NCI-H2171 (cell line): ENCODE data around the gene AAK1.
A peak's percentile ranks its signal among the peaks of the same experiment; 100 is the strongest.

Experiments
- DNase-seq: peaks from one replicate; lab custom pipeline; 2025; lab: John Stamatoyannopoulos, UW

AAK1 gene

DNA sequence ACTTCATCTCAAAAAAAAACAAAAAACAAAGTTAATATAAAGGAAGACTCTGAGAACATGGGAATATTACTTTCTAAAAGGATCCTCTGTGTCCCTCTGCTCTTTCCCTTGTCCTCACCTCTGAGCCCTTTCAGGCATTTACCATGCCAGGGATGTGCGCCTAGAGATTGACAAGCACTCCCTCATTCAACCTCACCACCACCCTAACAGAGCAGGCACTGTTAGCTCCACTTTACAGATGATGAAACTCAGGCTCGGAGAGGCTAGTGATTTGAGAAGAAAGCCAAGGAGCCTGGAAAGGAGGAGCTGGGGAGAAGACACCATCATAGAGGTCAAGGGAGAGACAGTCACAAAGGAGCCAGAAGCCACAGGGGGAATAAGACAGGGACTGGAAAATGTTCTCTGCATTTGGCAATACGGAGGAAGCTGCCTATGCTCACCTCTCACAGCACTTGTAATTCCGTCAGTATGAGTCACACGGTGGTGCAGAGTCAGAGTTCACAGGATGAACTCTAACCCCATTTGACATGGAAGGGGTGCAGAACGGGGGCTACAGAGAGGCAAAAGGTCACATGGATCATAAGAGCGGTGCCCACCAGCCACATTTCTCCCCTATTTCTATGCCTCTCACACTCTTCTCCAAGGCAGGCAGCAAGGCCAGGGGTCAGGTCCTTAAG lies 104.5 kb downstream of the AAK1 start:
- no peak for DNase-seq

DNA sequence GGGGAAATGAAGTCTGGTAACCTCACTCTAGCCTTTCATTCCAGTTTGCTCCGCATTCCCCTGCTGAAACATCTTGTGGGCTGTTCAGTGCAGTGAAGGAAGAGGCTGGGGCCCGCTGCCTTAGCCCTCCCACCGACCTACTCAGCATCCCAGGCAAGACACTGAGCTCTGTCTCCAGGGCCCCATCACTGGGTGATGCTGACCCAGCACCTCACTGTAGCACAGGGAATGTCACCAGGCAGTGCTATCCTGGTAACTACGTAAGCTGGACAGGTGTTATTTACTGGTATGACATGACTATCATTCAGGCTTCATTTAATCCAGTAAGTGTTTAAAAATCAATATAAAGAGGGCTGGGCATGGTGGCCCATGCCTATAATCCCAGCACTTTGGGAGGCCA lies 105.3 kb downstream of the AAK1 start:
- DNase-seq: no peak

DNA sequence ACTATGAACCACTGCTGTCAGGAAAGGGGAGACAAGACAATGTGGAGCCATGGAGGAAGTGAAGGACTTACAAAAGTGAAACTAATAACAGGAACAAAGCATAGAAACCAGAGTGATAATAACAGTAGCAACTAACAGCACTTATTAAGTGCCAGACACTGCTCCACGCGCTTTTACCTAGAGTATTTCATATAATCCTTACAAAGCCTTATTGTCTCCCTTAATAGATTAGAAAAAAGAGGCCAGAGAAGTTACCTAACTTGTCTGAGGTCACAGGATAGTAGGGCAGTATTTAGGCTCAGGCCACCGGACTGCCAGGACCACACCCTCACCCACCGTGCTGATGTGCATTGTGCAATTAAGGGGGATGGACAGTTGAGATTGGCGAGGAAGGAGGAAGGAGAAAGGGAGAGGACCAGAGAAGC lies 107.7 kb downstream of the AAK1 start:
- DNase-seq: no peak

DNA sequence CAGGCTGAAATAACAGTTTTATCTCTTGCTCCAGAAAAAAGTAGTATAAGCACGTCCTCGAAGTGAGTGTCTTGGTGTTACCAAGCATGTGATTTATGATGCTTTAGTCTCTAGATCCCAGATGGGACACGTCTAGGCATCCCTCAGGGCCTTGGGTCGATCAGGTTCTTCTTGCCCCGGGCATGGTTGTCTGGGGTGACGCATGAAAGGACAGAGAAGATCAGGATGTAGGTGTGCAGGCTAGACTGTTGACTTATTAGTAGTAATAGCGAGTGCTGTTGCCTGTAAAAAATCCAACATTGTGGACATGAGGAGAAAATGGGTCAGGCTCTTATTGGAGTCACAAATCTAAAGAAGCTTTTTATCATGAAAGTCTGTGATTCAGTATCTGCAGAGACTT lies 112.4 kb downstream of the AAK1 start:
- DNase-seq: no peak

DNA sequence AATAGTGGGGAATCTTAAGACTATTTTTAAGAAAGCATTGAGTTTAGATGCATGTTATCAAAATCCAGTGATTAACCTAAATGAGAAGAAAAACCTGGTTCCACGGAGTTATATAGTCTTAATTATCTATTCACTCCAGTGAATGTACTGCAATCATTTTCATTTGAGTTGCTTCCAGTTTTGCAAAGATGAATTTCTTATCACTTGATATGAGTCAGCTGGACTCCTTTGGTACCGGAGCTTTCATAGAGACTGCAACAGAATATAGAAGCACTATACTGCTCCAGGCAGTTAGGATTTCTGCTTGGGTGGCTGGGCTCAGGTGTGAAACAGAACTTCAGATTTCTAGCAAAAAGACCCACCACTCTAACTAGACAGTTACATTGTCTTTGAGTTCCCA lies 114.1 kb downstream of the AAK1 start:
- no peak for DNase-seq

DNA sequence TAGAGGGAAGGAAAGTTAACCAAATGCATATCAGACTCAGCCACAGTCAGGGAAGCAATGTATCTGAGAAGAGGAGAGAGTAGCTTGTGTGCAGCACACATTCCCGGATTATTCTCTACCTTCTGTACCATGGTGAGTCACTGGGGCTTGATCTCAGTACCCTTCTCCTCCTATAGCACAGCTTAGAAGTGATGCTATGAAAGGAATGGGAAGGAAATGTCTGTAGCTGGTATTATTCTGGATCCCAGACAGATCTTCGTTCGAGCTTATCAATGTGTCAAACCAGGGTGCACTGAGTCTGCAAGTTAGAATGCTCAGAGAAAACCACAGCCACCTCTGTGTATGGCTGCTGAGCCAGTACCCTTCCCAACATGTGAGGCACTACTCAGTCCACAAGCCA lies 118.3 kb downstream of the AAK1 start:
- no peak for DNase-seq

DNA sequence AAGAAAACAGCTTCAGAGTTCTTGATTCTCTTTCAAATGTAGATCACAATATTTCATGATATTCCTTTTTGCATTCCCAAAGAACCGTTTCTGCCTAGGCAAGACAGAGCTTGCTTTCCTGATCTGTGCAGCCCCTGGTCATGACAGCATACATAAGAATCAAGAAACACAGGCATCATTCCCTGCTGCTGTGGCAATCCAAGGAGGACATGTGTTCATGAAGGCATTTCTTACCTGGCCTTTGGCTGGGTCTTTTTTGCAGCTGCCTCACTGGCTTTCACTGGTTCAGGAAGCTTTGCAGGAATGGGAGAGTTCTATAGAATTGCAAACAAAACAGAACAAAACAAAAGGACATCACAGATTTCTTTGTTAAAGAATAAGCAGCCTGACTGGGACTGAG lies 118.7 kb downstream of the AAK1 start:
- DNase-seq: no peak

DNA sequence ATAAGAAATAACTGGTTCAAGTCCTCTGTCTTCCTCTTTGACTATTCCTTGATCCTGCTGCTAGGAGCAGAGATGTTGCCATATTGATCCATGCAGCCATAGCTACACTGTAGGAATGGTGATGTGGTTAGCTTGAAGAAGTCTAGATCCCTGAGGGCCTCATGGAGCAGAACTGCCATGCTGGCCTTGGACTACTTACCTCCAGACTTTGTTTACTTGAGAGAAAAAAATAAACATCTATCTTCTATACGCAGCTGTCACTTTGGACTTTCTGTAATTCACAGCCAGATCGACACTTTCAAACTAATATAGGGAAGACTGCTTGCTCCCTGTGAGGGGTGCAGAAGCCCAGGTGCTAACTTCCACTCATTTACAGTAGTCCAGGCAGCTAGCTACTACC lies 121.8 kb downstream of the AAK1 start:
- DNase-seq: no peak

DNA sequence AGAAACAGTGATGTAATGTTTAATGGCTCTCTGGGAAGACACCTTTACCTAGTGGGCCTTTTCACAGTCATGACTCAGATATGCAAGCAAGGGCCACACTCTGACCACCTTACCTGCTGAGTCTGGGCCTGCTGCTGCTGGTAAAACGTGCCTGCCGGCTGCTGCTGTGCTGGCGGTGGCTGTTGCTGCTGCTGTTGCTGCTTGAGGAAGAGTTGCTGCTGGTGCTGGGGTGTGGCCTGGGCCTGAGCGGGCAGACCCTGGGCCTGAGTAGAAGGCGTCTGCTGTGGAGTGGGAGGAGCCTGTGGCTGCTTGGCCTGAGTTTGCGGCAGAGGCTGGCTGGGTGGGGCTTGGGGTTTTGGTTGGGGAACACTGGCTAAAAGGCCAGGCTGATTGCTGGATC lies 124.7 kb downstream of the AAK1 start:
- DNase-seq: no peak

DNA sequence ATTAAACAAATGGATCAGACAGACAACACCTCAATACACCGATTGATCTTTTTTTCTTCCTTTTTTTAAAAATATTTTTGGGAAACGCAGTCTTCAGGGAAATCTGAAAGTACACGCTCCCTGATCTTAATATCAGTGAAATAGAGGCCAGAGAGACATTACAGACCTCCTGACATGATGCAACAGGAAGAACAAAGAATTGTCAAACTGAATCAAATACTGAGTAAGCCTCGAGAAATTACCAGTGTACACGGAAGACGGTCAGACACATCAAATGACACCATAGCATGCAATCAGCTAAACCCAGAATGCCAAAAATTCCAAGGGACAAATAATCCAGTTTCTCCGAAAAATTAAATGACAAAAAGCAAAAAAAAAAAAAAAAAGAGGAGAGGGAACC lies 126.1 kb downstream of the AAK1 start:
- no peak for DNase-seq

DNA sequence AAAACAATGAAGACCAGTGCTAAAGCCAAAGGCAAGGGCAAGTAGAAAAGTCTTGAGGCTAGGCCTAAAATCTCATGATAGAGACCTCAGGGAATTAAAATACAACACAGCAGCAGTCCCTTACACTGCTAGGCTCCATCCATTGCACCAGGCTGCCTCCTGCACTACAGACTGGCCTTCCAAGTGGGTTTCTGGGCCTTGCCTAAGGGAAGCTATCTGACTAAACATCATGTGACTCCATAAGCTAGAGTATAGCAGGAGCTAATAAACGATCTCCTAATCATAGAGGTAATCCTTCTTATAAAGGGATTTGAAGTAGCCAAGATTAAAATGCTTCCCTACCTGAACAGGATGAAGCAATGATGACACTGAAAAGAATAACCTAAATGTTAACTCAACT lies 128.7 kb downstream of the AAK1 start:
- DNase-seq: no peak

DNA sequence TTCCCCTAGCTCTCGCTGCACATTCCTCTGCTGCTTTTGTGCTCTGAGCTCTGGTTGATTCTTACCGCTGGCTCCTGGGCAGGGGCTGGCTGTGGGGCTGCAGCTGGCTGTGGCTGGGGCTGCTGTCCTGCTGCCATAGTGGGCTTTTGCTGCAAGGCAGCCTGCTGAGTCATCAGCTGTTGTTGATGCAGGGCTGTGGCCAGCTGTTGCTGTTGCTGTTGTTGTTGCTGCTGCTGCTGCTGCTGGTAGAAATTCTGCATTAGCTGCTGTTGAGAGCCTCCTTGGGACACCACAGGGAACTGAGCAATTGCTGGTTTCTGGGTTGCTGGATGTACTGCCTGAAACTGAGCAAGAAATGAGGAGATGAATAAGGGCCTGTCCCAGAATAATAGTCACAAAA lies 129.1 kb downstream of the AAK1 start:
- peak; percentile 6 for DNase-seq

DNA sequence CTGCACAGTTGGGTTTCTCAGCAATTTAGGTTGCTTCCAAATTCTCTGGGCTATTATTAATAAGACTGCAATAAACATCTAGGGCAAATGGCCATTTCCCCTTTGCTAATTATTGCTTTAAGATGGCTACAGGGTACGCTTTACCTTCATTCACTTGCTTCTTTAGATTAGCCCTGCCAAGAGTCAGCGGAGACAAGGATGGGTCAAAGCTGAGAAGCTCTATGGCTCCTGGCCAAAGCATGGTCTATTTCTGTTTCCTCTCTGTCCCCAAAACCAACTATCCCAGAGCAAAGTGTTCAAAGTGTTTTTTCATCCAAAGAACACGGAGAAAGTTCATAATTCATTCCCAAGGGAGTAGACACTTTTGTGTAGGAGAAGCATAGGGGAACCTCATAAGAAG lies 131.1 kb downstream of the AAK1 start:
- no peak for DNase-seq

DNA sequence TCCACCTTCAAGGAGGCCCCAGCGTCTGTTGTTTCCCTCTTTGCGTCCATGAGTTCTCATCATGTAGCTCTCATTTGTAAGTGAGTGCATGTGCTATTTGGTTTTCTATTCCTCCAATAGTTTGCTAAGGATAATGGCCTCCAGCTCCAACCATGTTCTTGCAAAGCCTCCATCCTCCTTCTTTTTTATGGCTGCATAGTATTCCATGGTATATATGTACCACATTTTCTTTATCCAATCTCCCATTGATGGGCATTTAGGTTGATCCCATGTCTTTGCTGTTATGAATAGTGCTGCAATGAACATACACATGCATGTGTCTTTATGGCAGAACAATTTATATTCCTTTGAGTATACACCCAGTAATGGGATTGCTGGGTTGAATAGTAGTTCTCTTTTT lies 133.3 kb downstream of the AAK1 start:
- DNase-seq: no peak

DNA sequence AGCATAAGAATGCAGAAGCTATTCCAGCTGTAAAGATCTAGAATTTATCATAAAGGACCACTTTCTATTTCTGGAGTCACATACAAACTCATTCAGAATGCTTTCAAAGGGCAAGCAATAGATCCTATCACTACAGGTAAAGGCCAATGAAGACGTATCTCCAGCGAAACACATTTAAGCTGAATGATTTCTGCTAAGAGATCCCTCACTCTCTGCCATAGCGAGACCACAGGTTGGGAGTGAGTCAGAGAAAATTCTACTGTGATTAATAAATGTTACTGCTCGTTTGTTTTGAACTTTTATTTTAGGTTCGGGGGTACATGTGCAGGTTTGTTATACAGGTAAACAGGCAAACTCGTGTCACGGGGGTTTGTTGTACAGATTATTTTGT lies 133.8 kb downstream of the AAK1 start:
- DNase-seq: no peak

DNA sequence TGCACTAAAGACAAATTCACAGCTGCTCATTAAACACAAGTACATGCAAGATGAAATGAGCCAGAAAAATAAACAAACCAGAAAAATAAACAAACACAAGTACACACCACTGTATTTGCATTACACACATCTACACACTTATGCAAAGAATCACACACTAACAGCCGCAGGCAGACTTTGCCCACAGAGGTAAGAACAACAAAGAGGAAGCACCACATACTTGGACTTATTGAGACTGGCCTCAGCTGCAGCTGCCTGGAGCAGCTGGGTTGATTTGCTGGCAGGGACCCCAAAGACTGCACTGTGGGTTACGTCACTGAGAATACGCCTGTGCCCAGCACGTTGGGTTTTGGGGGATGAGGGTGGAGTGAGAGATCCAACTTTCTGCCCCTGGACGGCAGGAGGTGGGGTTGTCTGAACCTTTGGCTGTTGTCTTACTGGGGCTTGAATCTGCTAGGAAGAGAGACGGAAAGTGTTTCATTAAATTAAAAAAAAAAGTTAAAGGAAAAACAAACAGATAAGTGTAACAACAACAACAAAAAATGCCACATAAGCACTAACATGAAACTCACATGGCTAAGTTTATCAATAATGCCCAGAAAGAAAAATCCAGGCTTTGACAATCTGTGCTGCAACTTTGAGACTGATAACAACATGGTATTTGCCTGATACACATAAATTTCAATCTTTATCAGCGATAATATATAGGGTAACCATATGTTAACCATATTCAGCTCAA lies 134.4 kb downstream of the AAK1 start:
- DNase-seq: no peak

DNA sequence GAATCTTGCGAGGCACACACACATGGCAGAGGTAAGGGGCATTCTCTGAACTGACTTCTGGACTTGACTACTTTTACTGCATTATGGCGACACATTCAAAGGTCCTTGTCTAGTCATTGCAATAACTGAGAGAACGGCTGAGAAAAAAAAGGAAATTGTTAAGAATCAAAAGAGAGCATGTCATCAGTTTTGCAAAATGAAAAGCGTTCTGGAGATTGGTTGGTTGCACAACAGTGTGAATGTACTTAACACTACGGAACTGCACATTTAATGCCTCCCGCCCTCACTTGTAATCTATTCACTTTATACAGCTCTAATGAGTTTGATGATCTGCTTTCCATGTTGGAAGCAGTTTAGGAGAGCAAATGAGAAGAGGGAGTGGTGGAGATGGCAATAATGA lies 137.8 kb downstream of the AAK1 start:
- no peak for DNase-seq

DNA sequence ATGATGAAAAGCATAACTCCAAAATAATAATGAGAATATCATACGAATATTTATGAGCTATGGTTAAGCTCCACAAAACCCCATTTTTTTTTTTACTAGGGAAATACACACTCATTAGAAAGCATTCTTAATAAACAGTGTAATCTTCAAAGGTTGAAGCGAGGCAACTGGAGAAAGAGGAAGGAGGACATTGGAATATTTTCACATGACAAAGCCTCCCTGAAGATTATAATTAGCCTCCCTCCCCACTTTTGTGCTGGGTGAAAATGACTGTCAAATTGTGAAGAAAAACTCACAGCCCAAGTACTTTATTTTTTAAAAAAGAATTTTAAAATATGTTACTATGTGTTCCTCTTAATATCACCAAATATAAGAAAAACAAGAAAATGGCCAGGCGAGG lies 142.2 kb downstream of the AAK1 start:
- DNase-seq: no peak

DNA sequence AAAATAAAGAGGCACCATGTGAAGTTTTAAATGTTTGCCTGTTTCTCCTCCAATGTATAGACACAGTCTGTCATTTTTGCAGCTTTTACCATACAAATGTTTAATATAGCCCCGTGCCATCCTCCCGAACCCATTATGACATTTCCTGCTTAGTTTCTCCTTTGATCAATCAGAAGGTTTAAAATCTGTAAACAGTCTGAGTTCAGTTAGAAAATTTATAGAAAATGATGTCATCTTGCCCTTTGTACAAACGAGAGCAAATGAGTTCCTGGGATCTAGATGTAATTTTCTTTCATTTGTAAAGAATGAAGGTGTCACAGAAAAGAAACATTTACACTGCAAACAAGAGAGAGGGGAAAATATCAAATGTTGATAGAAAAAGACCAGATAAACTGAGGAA lies 143.6 kb downstream of the AAK1 start:
- DNase-seq: no peak

DNA sequence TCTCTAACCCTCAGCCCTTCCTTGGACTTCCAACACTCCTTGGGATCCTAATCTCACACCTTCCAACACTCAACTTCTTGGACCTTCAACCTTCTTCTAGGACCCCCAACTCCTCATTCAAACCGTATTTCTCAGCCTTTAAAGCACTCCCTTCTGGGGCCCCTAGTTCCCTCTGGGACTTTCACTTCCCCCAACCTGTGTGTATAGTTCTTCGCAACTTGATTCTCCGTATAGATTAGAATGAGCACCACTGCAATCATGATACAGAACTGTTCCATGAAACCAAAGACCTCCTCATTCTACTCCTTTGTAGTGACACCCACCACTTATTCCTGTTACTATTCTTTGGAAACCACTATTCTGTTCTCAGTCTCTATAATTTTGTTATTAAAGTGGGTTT lies 144.3 kb downstream of the AAK1 start:
- no peak for DNase-seq

DNA sequence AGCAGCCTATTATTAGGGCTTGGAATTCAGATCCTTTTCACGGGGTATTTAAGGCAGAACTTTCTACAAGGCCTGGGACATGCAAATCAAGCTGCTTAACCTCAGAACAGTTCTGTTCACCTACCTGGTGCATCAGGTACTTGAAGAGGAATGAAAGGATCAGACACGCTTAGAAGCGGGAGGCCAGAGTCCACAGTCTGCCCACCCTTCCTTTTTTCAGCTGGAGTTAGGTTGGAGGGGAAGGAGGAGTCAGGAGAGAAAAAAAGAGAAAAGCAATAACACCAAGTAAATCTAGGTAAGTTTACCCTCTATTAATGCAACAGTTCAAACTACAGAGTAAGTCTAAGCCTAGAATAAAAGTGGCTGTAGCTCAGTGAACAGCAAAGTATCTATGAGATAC lies 147.7 kb downstream of the AAK1 start:
- no peak for DNase-seq

DNA sequence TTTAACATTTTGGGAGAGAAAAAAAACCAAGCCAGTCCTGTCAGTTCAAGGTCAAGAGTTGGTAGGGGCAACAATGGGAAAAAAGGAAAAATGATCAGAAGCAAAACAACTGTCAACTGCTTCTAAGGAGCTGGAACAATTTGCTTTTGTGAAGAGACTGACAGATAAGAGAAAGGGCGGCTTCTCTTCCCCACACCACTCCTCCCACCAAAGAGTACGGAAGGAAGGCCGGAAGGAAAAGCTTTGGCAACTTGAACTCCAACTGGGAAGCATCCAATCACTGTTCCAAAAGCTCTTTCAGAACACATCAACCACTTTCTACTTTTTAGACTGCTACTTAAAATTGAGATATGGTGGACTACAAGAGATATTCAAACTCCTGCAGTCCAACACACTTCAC lies 148.5 kb downstream of the AAK1 start:
- DNase-seq: no peak

DNA sequence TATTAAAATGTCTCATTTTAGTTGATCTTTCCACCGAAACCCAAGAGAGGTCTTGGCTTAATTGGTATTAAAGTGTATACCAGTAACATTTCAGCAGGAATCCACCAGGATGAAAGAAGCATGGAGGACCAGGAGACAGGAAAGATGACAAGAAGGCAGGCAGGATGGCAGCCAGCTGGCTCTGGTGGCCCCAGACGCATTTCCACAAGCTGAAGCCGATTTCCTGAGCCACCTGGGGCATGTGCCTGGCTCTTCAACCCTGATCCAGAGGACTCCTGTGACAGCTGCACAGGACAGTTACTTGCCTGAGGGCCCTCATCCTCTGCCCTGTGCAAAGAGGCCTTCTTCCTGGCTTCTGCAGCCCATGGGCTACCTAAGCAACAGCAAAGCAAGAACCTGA lies 149.4 kb downstream of the AAK1 start:
- DNase-seq: no peak

DNA sequence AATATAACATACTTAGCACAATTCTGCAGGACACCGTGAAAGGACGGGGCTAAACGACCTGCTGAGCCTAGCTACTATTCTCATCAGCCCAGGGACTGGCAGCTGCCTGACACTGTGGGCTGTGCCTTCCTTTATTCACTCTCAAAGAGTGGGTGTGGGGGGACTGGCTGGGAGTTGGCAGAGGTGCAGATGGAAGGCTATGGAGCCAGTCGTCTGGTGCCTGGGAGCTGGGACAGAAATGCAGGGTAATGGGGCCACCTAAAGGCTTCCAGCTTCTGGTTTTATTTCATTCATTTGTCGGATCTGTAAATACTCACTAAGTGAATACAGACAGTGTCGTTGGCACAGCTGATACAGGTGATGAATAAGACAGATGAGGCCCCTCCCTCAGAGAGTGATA lies 150.3 kb downstream of the AAK1 start:
- peak; percentile 18 for DNase-seq
